B cell (primary cell): Measurements from ENCODE around the gene PRORP.

ENCODE experiments used
- EZH2 ChIP-seq: IDR thresholded peaks from 2 replicates; pipeline ENCODE4 v1.6.1; 2012; ENCODE audit warnings: borderline replicate concordance, low read depth, mild to moderate bottlenecking, moderate library complexity, low read length; ENCODE audit not compliant: insufficient read depth, poor library complexity, severe bottlenecking
- TF ChIP-seq, protein P1 (sequence below): fragments of 200-600 bp; IDR thresholded peaks from one replicate; pipeline ENCODE4 v1.8.0; 2022; ENCODE audit warnings: antibody characterized with exemption, mild to moderate bottlenecking

DNA sequence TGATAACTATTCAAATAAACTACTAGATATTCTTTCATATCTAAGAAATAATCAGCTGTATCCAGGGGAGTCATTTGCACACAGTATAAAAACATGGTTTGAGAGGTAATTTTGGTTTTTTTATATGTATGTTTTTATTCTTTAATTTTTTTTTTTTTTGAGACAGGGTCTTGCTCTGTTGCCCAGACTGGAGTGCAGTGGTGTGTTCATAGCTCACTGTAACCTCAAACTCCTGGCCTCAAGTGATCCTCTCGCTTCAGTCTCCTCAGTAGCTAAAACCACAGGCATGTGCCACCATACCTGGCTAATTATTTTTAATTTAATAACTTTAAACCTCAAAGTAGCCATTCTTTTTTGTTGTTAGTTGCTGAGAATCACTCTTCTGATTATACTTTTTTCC, 1.8 kb downstream of the PRORP start:
- no peak for TF ChIP-seq EZH2
- TF ChIP-seq, protein P1, sequence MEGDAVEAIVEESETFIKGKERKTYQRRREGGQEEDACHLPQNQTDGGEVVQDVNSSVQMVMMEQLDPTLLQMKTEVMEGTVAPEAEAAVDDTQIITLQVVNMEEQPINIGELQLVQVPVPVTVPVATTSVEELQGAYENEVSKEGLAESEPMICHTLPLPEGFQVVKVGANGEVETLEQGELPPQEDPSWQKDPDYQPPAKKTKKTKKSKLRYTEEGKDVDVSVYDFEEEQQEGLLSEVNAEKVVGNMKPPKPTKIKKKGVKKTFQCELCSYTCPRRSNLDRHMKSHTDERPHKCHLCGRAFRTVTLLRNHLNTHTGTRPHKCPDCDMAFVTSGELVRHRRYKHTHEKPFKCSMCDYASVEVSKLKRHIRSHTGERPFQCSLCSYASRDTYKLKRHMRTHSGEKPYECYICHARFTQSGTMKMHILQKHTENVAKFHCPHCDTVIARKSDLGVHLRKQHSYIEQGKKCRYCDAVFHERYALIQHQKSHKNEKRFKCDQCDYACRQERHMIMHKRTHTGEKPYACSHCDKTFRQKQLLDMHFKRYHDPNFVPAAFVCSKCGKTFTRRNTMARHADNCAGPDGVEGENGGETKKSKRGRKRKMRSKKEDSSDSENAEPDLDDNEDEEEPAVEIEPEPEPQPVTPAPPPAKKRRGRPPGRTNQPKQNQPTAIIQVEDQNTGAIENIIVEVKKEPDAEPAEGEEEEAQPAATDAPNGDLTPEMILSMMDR = no peak
